A673 (cell line): Measurements from ENCODE around the gene LMAN1. TPM values are rescaled to one million over a fixed set of nuclear protein-coding genes. Genes with fewer than 3 reads are reported as not detected.

Experiments
- BruUV-seq: library from RNA; stranded (reverse); fragments of 400-500 nt; replicated peaks from 2 replicates; lab custom pipeline; 2021; lab: Mats Ljungman, UMichigan
- CTCF ChIA-PET: fragments of 300-600 bp; sonication (Branson Sonifier 250); formaldehyde crosslinking; loops from one replicate; lab custom pipeline; 2022; ENCODE audit warnings: antibody characterized with exemption; lab: Charles Lee
- POLR2A ChIA-PET: fragments of 300-600 bp; sonication (Branson Sonifier 250); formaldehyde crosslinking; loops from one replicate; lab custom pipeline; 2022; ENCODE audit warnings: antibody characterized with exemption; ENCODE audit not compliant: low non-redundant PET; lab: Charles Lee
- DNase-seq: peaks from one replicate; pipeline ENCODE4 v3.0.0-alpha.2; 2015; ENCODE audit warnings: low spot score
- H3K27ac ChIP-seq: fragments of 200-600 bp; sonication (generic); 2 replicates; pipeline ENCODE4 v1.5.1; 2016; ENCODE audit warnings: mixed run types, low read depth, mild to moderate bottlenecking, mixed read lengths, antibody characterized with exemption, low read length; ENCODE audit not compliant: poor library complexity, severe bottlenecking
- H3K27me3 ChIP-seq: fragments of 200-600 bp; sonication (generic); replicated peaks from 2 replicates; pipeline ENCODE4 v1.6.1; 2017; ENCODE audit warnings: mixed run types, low read depth, mild to moderate bottlenecking, mixed read lengths, antibody characterized with exemption, low read length; ENCODE audit not compliant: insufficient read depth, poor library complexity
- H3K36me3 ChIP-seq: fragments of 200-600 bp; sonication (generic); 2 replicates; pipeline ENCODE4 v1.6.1; 2016; ENCODE audit warnings: mixed run types, mild to moderate bottlenecking, mixed read lengths, antibody characterized with exemption, low read length; ENCODE audit not compliant: insufficient read depth, poor library complexity, severe bottlenecking
- H3K4me1 ChIP-seq: fragments of 200-600 bp; sonication (generic); 2 replicates; pipeline ENCODE4 v1.6.1; 2017; ENCODE audit warnings: mixed run types, mild to moderate bottlenecking, mixed read lengths, antibody characterized with exemption, low read length; ENCODE audit not compliant: insufficient read depth, poor library complexity, severe bottlenecking
- H3K4me3 ChIP-seq: fragments of 200-600 bp; sonication (generic); 2 replicates; pipeline ENCODE4 v1.5.1; 2016; ENCODE audit warnings: low read depth, mixed run types, mild to moderate bottlenecking, mixed read lengths, low read length; ENCODE audit not compliant: poor library complexity, severe bottlenecking
- H3K9me3 ChIP-seq: fragments of 200-600 bp; sonication (generic); 2 replicates; pipeline ENCODE4 v1.6.1; 2016; ENCODE audit warnings: mixed run types, low read depth, mild to moderate bottlenecking, mixed read lengths, antibody characterized with exemption, low read length; ENCODE audit not compliant: poor library complexity, severe bottlenecking
- EZH2 ChIP-seq: fragments of 200-600 bp; sonication (generic); IDR thresholded peaks from 2 replicates; pipeline ENCODE4 v1.6.1; 2017; ENCODE audit warnings: borderline replicate concordance, low read depth, mild to moderate bottlenecking, mixed read lengths, antibody characterized with exemption, low read length; ENCODE audit not compliant: poor library complexity, severe bottlenecking
- intact Hi-C: fragments of 100-400 bp; cut with micrococcal nuclease; formaldehyde crosslinking; loops from one replicate; pipeline ENCODE4 v1.10.0; 2022; ENCODE audit not compliant: unreplicated experiment
- total RNA-seq: library from RNA; stranded (reverse); gene quantifications from 2 replicates; pipeline ENCODE4 v1.2.3, GENCODE V29; 2021
- TF ChIP-seq, protein P1 (sequence below): fragments of 300-800, 200-600 bp; sonication (generic); conservative IDR thresholded peaks from 2 replicates; pipeline ENCODE4 v1.5.1; 2017; ENCODE audit warnings: low read depth, mild to moderate bottlenecking, antibody characterized with exemption, low read length, moderate library complexity, mixed read lengths

Gene LMAN1
- total RNA-seq, 1 experiment from 2014 or later, result 106 TPM

DNA sequence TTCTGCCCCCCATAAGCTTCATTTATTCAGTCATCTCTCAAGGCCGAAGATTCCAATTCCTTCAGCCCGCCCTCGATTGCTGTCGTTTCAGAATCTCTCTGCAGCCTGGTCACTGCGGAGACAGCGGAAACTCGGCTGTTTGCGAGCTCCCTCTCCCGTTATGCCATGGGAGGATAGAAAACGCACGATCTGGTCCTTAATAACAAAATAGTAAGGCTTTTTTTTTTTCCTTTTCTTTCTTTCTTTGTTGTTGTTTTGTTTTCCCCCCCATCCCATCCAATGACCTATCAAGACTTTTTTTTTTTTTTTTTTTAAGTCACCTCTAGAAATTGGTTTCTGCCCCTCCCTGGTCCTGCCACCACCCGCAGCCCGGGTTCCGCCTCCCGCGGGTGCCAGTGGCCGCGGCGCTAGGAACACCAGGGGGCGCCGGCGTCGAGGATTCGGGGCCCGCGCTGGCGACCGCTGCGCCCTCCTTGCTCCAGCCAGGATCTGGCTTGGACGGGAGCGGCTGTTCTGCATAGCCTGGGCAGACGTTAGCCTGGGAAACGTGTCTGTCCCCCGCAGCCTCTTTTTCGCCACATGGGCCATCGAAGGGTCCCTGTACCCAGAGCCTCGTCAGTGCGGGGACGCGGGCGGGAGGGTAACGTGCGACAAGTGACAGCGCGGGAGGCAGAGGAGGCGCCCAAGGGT, 50.7 kb downstream of the LMAN1 start:
- POLR2A ChIA-PET, result interaction anchor here (0.7 kb wide), 1 partner anchor 58 kb away, joined by 11 read pairs; no protein-coding TSS in a partner anchor
- H3K27ac ChIP-seq, result no peak overlapping the region
- CTCF ChIA-PET, result interaction anchor here (0.6 to 2.7 kb wide), 21 partner anchors 10 to 628 kb away, joined by 3 to 87 read pairs (median 4); partner anchors contain the start of gene RAX
- TF ChIP-seq EZH2, result no peak
- TF ChIP-seq, protein P1, sequence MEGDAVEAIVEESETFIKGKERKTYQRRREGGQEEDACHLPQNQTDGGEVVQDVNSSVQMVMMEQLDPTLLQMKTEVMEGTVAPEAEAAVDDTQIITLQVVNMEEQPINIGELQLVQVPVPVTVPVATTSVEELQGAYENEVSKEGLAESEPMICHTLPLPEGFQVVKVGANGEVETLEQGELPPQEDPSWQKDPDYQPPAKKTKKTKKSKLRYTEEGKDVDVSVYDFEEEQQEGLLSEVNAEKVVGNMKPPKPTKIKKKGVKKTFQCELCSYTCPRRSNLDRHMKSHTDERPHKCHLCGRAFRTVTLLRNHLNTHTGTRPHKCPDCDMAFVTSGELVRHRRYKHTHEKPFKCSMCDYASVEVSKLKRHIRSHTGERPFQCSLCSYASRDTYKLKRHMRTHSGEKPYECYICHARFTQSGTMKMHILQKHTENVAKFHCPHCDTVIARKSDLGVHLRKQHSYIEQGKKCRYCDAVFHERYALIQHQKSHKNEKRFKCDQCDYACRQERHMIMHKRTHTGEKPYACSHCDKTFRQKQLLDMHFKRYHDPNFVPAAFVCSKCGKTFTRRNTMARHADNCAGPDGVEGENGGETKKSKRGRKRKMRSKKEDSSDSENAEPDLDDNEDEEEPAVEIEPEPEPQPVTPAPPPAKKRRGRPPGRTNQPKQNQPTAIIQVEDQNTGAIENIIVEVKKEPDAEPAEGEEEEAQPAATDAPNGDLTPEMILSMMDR, result peak; percentile 99
- no peaks in the 10 kb centered on the region for H3K9me3 ChIP-seq
- DNase-seq, result peak; percentile 82
- H3K4me3 ChIP-seq, result peak overlapping the region; percentile 46
- no peaks in the 10 kb centered on the region for H3K4me1 ChIP-seq
- no peaks in the 10 kb centered on the region for H3K27me3 ChIP-seq
- no TSS peak for BruUV-seq
- intact Hi-C loops, result loop anchor here (1.0 to 2.0 kb wide), 2 partner anchors 59 to 94 kb away; no protein-coding TSS in a partner anchor
- no peaks in the 10 kb centered on the region for H3K36me3 ChIP-seq

DNA sequence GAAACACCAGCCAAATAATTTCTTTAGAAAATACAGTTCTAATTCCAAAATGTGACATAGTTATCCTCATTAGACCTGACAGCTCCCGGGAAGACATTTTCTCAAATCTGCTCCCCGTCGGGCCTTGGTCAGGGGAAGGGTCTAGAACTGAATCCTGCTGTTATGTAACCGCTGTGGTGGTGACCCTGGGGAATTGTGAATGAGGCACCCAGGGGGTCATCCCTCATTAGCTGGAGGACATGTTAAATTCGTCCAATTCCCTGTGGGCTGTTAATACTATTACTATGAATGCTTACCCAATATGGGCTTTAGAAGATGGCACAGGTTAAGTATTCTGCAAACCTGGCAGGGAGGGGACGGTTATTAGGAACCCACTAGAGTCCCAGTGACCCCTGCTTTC, 52.4 kb downstream of the LMAN1 start:
- Histone ChIP-seq H3K36me3 (no peaks in the 10 kb centered on the region), H3K4me1 (no peaks in the 10 kb centered on the region), H3K9me3 (no peaks in the 10 kb centered on the region), H3K4me3 (no peak overlapping the region), H3K27me3 (no peaks in the 10 kb centered on the region), H3K27ac (no peak overlapping the region)
- ChIA-PET POLR2A (no interaction called here), CTCF (no interaction called here)
- intact Hi-C loops, result loop anchor here (1.0 kb wide), 1 partner anchor 12 kb away; no protein-coding TSS in a partner anchor
- no TSS peak for BruUV-seq
- no peak for DNase-seq
- TF ChIP-seq, protein P1, result no peak
- no peak for TF ChIP-seq EZH2

DNA sequence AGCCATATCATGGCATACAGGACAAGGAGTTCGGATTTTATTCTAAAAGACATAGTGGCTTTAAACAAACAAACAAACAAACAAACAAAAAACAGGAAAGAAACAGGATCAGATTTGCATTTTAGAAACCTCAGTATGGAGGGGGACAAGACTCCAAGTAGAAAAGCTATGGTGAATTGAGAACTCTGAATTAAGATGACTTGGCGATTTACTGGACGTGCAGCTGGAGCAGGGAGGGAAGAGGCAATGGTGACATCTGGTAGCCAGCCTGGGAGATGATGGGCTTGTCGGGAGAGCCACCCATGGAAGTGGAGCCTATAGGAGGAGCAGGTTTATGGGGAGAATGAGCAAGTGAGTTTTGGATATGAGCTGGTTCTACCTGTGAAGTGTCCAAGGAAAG, 53.8 kb downstream of the LMAN1 start:
- TF ChIP-seq EZH2, result no peak
- TF ChIP-seq, protein P1, result no peak
- Histone ChIP-seq H3K9me3 (no peaks in the 10 kb centered on the region), H3K27ac (no peak overlapping the region), H3K4me1 (no peaks in the 10 kb centered on the region), H3K4me3 (no peak overlapping the region), H3K36me3 (no peaks in the 10 kb centered on the region), H3K27me3 (no peaks in the 10 kb centered on the region)
- BruUV-seq, result no TSS peak
- ChIA-PET POLR2A (no interaction called here), CTCF (no interaction called here)
- intact Hi-C loops, result no loop called here
- DNase-seq, result no peak
